ENCODE data around the gene MBOAT1. TPM values are rescaled to one million over a fixed set of nuclear protein-coding genes. Genes with fewer than 3 reads are reported as not detected.
A peak's percentile ranks its signal among the peaks of the same experiment; 100 is the strongest.

The MBOAT1 gene
- total RNA-seq, 1 donor from 2014 or later = 3.0 TPM

- Mint-ChIP-seq H3K27ac (no peak overlapping the region), H3K4me1 (ENCODE audit: low read depth) (no peaks in the 10 kb centered on the region), H3K4me3 (ENCODE audit: low read depth) (no peak overlapping the region), H3K36me3 (ENCODE audit: insufficient read depth) (no peaks in the 10 kb centered on the region), H3K9me3 (ENCODE audit: low read depth) (no peaks in the 10 kb centered on the region), H3K27me3 (no peaks in the 10 kb centered on the region)
- no peak for DNase-seq (ENCODE audit: low spot score, unreplicated experiment)
- TF ChIP-seq CTCF (IDR thresholded peaks at IDR 0.05; ENCODE audit: unreplicated experiment) = no peak
Measured at GRCh38 chr6:20135677-20136268, 76.5 kb downstream of the MBOAT1 start.

- no peaks in the 10 kb centered on the region for H3K4me1 Mint-ChIP-seq (ENCODE audit: low read depth)
- DNase-seq (ENCODE audit: low spot score, unreplicated experiment) = no peak
- no peaks in the 10 kb centered on the region for H3K9me3 Mint-ChIP-seq (ENCODE audit: low read depth)
- no peak overlapping the region for H3K4me3 Mint-ChIP-seq (ENCODE audit: low read depth)
- no peak overlapping the region for H3K27ac Mint-ChIP-seq
- H3K36me3 Mint-ChIP-seq (ENCODE audit: insufficient read depth) = no peaks in the 10 kb centered on the region
- no peaks in the 10 kb centered on the region for H3K27me3 Mint-ChIP-seq
- TF ChIP-seq CTCF (IDR thresholded peaks at IDR 0.05; ENCODE audit: unreplicated experiment) = no peak
Measured at GRCh38 chr6:20134613-20135012, 77.7 kb downstream of the MBOAT1 start.

GRCh38 chr6:20129290-20130088 lies 82.8 kb downstream of the MBOAT1 start:
- Mint-ChIP-seq H3K4me1 (ENCODE audit: low read depth) (peaks cover 16% of the 10 kb centered on the region), H3K9me3 (ENCODE audit: low read depth) (no peaks in the 10 kb centered on the region), H3K27me3 (no peaks in the 10 kb centered on the region), H3K36me3 (ENCODE audit: insufficient read depth) (no peaks in the 10 kb centered on the region), H3K4me3 (ENCODE audit: low read depth) (no peak overlapping the region), H3K27ac (no peak overlapping the region)
- no peak for TF ChIP-seq CTCF (IDR thresholded peaks at IDR 0.05; ENCODE audit: unreplicated experiment)
- no peak for DNase-seq (ENCODE audit: low spot score, unreplicated experiment)

GRCh38 chr6:20128018-20128417 lies 84.3 kb downstream of the MBOAT1 start:
- peaks cover 16% of the 10 kb centered on the region for H3K4me1 Mint-ChIP-seq (ENCODE audit: low read depth)
- no peak overlapping the region for H3K27ac Mint-ChIP-seq
- no peak overlapping the region for H3K4me3 Mint-ChIP-seq (ENCODE audit: low read depth)
- no peaks in the 10 kb centered on the region for H3K9me3 Mint-ChIP-seq (ENCODE audit: low read depth)
- DNase-seq (ENCODE audit: low spot score, unreplicated experiment) = no peak
- H3K27me3 Mint-ChIP-seq = peaks cover 3% of the 10 kb centered on the region
- TF ChIP-seq CTCF (IDR thresholded peaks at IDR 0.05; ENCODE audit: unreplicated experiment) = no peak
- no peaks in the 10 kb centered on the region for H3K36me3 Mint-ChIP-seq (ENCODE audit: insufficient read depth)

GRCh38 chr6:20126789-20127653 lies 85.2 kb downstream of the MBOAT1 start:
- no peak overlapping the region for H3K27ac Mint-ChIP-seq
- peaks cover 3% of the 10 kb centered on the region for H3K27me3 Mint-ChIP-seq
- H3K4me3 Mint-ChIP-seq (ENCODE audit: low read depth) = no peak overlapping the region
- H3K9me3 Mint-ChIP-seq (ENCODE audit: low read depth) = no peaks in the 10 kb centered on the region
- TF ChIP-seq CTCF (IDR thresholded peaks at IDR 0.05; ENCODE audit: unreplicated experiment) = peak; percentile 99
- peak; percentile 64 for DNase-seq (ENCODE audit: low spot score, unreplicated experiment)
- peaks cover 16% of the 10 kb centered on the region for H3K4me1 Mint-ChIP-seq (ENCODE audit: low read depth)
- H3K36me3 Mint-ChIP-seq (ENCODE audit: insufficient read depth) = no peaks in the 10 kb centered on the region
